Measurements from ENCODE around the gene CD93.

GRCh38 chr20:23032750-23033078 lies 53.4 kb downstream of the CD93 start:
- TF ChIP-seq CTCF (IDR thresholded peaks at IDR 0.05) (no peak), EP300 (IDR thresholded peaks at IDR 0.05; ENCODE audit: low read depth) (no peak), POLR2A (IDR thresholded peaks at IDR 0.05) (no peak), POLR2AphosphoS5 (IDR thresholded peaks at IDR 0.05) (no peak)

Measured in transverse colon (tissue), 4 donors.